ENCODE results near the gene KCNJ6.
A peak's percentile ranks its signal among the peaks of the same experiment; 100 is the strongest.

KCNJ6 gene

GRCh38 chr21:37863842-37864241, 52.4 kb downstream of the KCNJ6 start:
- DNase-seq, result no peak

GRCh38 chr21:37862536-37862935, 53.7 kb downstream of the KCNJ6 start:
- peak; percentile 90 for DNase-seq

- no peak for DNase-seq
These were observed 54.7 kb downstream of the KCNJ6 start for GRCh38 chr21:37861561-37861960.

GRCh38 chr21:37860416-37860815, 55.8 kb downstream of the KCNJ6 start:
- DNase-seq, result no peak

- peak; percentile 98 for DNase-seq
These were observed 60.3 kb downstream of the KCNJ6 start for GRCh38 chr21:37855647-37856625.

- no peak for DNase-seq
These were observed 61.0 kb downstream of the KCNJ6 start for GRCh38 chr21:37855271-37855646.

GRCh38 chr21:37849506-37850102, 66.7 kb downstream of the KCNJ6 start:
- DNase-seq, result no peak

- DNase-seq, result no peak
These were observed 67.4 kb downstream of the KCNJ6 start for GRCh38 chr21:37848721-37849490.

GRCh38 chr21:37845535-37845934, 70.7 kb downstream of the KCNJ6 start:
- DNase-seq, result no peak

GRCh38 chr21:37843191-37843590, 73.1 kb downstream of the KCNJ6 start:
- no peak for DNase-seq

GRCh38 chr21:37842163-37842919, 73.9 kb downstream of the KCNJ6 start:
- no peak for DNase-seq

GRCh38 chr21:37837381-37837780, 78.9 kb downstream of the KCNJ6 start:
- no peak for DNase-seq

- no peak for DNase-seq
These were observed 80.8 kb downstream of the KCNJ6 start for GRCh38 chr21:37835481-37835880.

- DNase-seq, result no peak
These were observed 83.0 kb downstream of the KCNJ6 start for GRCh38 chr21:37833301-37833700.

GRCh38 chr21:37829447-37829846, 86.8 kb downstream of the KCNJ6 start:
- peak; percentile 65 for DNase-seq

GRCh38 chr21:37828991-37829390, 87.3 kb downstream of the KCNJ6 start:
- DNase-seq, result peak; percentile 95

- peak; percentile 88 for DNase-seq
These were observed 87.7 kb downstream of the KCNJ6 start for GRCh38 chr21:37828556-37828955.

GRCh38 chr21:37827913-37828312, 88.3 kb downstream of the KCNJ6 start:
- no peak for DNase-seq

GRCh38 chr21:37821786-37822450, 94.3 kb downstream of the KCNJ6 start:
- DNase-seq, result no peak

- no peak for DNase-seq
These were observed 95.2 kb downstream of the KCNJ6 start for GRCh38 chr21:37821092-37821491.

GRCh38 chr21:37819372-37819771, 96.9 kb downstream of the KCNJ6 start:
- DNase-seq, result no peak

GRCh38 chr21:37817242-37817641, 99.0 kb downstream of the KCNJ6 start:
- no peak for DNase-seq
